Hematopoietic multipotent progenitor cell (in vitro differentiated cells): ENCODE data around the gene MICALL2. TPM values are rescaled to one million over a fixed set of nuclear protein-coding genes. Genes with fewer than 3 reads are reported as not detected.

Experiments used
- DNase-seq, 3 donors: peaks; one replicate each; pipeline ENCODE4 v3.0.0-alpha.2; 2011 to 2015; ENCODE audit warnings: low read depth in 2 of 3, low spot score in 2 of 3
- total RNA-seq: library from RNA; depleted of rRNA; stranded (reverse); fragments of >200 nt; gene quantifications from one replicate; pipeline ENCODE4 v1.2.3, GENCODE V29; 2012

The MICALL2 gene
- total RNA-seq, 1 donor: 8.1 TPM

DNA sequence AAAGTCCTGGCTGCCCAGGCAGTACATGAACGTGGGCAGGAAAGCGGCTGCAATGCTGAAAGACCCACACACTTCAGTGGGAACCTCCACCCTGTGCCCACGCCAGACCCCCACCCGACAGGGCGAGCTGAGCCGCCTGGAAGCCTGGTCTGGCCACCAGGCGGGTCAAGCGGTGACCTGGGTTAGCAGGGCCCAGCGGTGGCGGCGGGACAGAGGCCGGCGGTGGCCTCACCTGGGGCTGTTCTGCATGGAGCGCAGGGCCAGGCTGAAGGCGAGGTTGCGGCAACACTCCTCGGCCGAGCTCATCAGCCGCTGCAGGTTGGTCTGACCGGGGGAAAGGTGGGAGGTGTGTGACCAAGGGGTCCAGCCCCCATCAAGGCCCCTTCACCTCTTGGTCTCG lies 11.6 kb upstream of the MICALL2 start:
- DNase-seq: no peak

DNA sequence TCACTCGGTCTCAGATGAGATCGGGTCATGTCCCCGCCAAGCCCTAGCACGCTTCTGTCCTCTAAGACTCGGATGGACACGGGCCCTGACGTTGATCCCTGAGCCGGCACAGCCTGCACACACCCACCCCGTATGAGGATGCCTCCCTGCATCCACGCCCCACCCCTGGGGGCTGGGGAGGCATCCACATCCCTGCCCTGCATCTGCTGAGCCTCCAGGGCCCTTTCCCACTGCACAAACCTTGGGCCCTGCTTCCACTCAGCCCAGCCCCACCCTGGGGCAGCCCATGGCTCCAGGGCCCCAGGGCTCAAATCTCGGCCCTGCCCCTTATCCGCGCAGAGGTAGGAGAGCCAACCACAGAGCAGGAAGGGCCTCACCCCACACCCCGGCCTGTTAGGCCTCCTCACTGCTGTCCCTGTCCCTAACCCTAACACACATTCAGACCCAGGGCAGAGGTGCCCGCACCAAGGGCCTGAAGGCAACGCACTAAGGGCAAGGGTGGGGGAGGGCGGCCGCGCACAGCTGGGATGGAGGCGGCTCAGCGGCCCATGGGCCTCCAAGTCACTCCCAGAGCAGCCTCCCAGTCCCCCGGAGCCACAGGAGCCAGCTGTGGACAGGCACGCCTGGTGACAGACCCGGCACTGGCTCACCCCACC lies 9.5 kb upstream of the MICALL2 start:
- DNase-seq: no peak

DNA sequence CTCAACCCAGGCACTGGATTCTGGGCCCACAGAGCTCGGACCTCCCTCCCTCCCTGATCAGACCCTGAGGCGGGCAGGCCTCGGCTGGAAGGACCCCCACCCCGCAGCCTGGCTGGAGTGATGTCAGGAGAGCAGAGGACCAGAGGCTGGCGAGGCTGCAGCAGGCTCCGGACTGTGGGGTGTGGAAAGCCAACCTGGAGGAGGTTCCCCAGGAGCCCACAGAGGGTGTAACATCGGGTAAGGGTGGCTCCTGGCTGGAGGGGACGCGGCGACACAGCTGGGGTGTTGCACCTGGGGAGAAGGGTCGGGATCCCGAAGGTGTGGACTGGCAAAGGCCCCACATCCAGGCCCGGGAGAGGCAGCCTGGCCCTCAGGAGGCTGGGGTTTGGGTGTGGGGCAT lies 8.9 kb upstream of the MICALL2 start:
- DNase-seq: no peak

DNA sequence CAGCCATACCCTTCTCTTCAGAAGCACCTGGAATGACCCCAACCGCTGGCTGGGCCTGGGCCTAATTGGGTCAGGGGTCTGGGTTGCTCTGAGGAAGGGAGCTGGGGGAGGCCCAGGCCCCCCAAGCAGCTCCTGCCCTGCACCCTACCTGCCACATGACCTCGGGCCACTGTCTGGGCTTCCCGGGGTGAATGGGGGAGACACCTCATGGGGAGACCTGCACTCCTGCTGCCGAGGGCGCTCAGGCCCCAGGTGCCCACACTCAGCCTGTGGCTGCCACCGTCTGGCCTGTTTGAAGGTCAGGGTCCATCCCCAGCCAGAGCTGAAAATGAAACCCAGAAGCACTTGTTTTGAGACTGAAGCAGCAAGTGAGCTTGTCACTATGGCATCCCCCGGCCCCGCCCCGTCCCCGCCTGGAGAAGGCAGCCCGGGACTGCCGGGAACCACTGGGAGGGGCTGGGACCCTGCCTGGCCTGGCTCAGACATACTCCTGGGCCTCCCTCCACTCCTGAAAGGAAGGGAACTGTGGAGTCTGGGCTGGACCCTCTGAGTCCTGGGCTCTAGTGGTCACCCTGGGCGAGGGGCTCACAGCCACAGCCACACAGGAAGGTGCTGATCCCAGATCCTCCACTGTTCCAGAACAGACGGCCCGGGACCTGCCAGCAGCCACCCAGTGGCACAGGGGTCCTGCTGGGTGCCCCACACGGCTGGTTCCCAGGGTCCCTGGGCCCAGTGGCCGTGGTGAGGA lies 7.4 kb upstream of the MICALL2 start:
- DNase-seq: no peak

DNA sequence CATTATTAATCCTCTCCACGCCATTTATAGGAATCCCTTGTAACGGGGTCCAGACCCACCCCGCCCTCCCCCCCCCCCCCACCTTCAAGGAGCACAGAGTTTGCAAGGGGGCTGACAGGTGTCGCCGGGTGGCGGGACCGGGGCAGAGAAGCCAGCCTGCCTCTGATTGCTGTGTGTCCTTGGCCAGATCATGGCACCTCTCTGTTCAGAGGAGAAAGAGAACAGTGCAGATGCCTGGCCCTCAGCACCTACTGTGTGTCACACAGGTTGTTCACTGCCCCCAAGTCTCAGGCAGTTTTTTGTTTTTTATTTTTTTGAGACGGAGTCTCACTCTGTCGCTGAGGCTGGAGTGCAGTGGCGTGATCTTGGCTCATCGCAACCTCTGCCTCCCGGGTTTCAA lies 5.4 kb upstream of the MICALL2 start:
- DNase-seq: no peak

DNA sequence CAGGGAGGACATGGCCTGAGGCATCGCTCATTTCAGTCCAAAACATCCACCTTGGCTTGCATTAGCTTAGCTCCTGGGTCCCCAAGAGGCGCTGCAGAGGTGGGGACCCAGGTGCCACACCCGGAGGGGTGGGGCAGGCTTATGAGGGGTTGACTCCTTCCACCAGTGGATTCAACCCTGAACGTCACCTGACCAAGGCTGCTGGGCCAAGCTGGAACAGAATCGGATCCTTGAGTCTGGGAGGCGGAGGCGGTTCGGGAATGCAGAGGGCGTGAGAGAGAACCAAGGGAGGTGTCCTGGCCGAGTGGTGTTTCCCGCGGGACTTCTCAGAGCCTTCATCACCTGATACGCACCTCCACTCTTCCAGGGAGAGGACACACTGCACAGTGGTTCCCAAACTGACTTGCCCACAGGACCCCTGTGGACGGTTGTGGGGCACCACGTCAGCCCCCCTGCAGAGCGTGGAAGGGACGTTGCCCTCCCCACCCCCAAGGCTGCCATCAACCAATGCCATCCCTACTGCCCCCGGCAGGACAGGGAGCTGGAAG lies 4.5 kb upstream of the MICALL2 start:
- no peak for DNase-seq

DNA sequence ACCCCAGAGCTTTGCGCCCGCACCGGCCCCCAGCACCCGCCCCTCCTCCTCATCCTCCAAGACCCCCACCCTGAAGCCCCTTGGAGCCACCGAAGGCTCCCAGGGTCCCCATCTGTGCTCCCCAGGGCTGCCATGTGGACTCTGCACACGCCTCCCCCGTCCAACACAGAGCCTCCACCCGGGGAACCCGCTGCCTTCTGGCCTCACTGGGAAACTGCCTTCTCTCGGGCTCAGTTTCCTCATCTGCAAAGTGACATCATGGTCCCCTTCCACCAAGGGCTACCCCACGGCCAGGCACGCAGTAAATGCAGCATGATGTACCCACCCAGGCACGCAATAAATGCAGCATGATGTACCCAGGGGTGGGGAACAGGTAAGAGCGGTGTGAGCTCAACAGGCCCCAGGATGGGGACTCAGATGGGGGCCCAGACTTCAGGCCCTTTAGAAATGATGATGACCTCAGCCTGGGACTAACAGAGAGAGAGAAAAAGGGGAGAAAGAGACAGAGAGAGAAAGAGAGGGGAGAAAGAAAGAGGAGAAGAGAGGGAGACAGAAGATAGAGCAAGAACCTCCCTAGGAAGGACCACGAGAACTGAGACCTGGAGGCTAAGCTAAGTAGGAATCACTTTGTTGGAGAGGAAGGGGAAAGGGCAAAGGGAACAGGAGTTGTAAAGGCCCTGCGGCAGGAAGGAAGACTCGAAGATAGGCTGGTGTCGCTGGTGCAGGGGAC lies 2.5 kb upstream of the MICALL2 start:
- DNase-seq: no peak

DNA sequence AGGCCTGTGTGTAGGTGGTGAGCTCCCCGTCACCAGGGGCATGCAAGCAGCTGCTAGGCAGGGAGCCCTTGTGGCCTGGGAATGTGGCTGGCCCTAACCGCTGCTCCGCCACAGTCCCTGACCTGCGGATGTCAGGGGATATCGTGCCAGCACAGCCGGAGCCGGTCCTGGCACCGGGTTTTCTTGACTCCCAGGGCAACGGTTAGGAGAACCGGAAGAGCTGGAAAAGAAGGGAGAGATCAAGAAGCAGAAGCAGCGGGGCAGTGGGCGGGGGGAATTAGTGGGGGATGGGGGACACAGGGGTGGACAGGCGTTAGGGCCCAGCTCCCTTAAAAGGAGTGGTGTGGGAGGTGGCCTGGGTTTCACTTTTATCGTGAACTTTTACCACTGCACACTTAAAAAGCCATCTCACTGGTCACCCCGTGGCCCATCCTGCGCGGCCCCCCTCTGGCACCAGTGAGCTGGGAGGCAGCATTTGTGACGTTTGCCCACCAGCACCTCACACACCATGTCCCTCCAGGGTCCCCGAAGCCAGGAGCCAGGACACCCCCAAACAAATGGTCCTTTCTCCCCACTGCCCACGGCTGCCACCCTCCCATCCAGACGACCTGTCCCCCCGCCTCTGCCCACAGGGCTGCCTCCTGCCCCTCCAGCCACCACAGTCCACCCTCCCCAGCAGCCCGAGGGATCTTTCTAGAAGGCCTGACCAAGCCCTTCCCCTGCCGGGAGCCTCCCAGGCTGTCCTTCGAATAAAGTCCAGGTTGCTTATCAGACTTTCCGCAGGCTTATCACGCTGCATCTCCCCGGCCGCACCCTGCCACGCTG lies 1.8 kb upstream of the MICALL2 start:
- peak in 2 of 3 donors; percentile 50 to 65 for DNase-seq

DNA sequence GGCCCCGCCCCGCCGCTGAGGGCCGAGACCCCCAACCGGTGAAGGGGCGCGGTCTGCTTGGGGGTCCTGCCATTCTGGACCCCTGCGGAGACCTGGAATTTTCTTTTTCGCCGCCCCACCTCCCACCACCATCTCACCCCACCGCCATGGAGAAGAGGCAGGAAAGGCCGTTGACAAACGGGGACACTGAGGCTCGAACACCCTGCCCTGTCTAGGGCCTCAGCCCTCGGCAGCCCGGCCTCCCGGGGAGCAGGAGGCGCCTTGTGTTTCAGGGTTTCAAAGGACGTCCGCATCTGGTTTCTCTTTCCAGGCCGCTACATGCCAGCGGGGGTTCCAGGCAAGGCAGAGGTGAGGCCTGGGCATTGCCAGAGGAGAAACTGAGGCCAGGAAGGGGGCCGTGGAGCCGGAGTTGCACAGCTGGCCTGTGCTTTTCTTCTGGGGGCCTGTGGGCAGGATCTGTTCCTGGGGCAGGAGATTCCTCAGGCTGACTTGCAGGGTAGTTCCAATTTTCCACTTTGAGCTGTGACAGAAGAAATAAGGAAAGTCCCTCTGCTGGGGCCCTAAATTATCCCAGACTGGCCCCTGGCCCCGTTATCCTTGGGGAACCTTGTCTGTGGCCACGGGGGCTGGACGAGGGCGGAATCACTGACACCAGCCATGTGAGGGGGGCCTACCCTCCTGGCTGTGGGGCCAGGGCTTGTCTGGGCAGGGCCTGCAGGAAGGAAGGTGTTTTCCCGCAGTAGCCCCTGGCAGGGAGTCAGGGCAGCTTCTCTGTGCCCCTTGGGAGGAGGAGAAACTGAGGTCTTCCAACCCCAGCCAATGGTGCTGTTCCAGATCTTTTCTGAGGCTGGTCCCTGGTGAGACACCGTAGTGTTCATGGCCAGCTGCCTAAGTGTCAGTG lies 900 bp upstream of the MICALL2 start:
- peak in 2 of 3 donors; percentile 26 to 35 for DNase-seq

DNA sequence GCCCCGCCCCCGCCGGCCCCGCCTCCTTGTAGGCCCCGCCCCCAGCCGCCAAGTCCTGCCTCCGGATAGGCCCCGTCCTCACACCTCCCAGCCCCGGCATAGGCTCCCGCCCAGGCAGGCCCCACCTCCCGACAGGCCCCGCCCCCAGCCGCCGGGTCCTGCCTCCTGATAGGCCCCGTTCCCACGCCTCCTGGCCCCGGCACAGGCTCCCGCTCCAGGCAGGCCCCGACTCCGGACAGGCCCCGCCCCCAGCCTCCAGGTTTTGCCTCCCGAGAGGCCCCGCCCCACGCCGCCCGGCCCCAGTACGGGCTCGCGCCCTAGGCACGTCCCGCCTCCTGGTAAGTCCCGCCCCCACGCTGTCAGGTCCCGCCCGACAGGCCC lies 232 bp upstream of the MICALL2 start:
- peak; percentile 90 to 99 (median 98) for DNase-seq

DNA sequence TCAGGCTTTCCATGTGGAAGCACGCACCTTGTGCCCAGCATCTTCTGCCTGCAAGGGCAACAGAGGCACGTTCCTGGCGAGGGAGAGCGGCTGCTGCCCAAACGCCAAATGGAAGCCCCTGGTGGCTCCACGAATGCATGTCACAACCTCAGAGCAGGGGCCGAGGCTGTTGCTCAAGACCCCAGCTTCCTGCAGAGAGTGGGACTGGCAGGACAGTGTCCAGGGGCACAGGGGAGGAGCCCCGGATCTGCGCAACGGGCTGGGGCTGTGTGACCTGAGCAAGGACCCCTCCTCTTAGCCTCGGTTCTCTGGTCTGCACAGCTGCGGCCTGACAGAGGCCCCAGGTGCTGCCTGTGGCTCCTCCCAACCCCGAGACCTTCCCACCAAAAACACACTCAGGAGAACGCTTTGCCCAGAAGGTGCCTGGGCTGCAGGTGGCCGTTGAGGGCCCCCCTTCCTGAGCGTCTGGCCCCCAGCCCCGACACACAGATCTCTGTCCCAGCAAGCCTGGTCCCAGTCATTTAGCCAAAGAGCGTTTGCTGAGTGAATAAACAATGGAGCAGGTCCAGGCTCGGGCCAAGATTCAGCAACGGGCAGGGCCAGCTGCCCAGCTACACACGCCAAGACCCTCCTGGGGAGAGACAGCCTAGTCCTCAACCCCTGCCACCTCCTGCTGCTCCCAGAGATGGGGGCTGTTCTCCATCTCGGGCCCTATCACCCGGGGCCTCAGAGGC lies 1.2 kb downstream of the MICALL2 start:
- DNase-seq: no peak

DNA sequence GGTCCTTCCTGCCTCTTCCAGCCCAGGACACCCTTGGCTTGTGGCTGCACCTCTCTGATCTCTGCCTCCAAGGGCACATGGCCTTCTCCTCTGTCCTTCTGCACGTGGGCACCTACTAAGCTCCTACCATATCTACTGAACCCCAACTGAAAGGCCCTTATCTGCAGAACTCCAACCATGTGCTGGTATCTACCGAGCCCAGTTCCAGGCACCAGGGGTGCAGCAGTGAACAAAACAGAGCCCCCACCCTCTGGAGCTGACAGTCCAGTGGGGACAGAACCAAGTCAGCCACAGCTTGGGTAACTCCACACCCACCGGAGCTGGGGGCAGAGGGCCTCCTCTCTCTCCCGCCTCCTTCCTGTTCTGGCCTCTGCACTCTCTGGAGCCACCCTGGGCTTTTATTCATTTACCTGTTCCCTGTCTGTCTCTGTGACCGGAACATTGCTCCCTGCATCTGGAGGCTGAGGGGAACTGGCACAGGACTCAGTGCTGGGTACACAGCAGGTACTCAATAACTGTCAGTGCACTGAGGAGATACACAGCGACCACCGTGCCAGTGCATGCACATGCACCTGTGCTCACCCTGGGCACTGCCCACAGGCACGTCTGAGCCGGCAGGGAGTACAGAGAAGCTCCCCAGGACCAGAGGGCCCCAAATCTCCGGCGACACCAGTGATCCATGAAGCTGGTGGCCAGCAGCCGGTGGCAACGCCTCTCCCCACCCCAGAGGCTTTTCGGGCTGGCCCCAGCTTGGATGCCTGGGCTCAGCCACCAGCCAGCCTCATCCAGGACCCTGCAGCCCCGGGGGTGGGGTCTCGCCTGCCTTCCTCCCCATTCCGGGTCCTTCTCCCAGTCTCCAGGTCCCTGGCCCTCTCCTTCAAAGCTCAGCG lies 2.0 kb downstream of the MICALL2 start:
- DNase-seq: no peak

DNA sequence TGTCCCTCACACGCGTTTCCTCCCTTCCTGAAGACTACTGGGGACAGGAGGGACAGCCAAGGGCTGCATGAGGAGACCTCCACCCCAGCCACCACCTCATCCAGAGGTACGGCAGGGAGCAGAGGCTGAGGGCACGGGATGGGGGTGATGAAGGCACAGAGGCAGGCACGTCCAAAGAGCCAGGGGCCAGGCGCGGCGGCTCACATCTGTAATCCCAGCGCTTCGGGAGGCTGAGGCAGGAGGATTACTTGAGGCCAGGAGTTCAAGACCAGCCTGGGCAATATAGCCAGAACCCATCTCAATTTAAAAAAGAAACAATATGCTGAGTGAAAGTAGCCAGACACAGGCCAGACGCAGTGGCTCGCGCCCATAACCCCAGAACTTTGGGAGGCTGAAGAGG lies 3.3 kb downstream of the MICALL2 start:
- DNase-seq: no peak

DNA sequence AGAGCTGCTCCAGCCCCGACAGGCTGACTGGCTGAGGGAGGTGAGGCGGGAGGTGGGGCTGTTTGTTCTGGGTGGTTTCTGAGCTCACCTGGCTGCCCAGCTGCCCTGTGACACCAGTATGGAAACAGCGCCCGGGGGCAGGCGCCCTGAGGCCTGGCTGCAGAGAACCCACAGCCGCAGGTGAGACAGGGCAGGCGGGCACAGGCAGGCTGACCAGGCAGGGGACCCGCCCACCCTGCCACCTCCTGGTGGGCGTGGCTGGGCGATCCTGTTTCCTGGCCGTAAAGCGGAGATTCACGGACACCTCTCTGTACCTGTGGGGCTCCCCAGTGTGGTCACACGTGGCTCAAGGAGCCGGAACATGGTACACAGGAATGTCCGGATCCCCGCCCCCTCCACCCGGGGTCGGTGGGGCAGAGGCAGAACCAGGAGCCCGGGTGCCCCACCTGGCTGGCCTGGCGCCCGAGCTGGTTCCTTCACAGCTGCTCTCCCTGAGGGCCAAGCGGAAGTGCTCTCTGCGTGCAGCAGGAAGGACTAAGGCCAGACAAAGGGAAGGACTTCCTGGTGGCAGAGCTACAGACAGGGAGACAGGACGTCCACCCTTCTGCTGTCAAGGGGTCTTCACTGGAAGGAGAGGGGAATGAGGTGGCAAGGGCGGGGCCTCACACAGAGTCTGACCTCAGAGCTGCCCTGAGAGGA lies 3.9 kb downstream of the MICALL2 start:
- DNase-seq: no peak

DNA sequence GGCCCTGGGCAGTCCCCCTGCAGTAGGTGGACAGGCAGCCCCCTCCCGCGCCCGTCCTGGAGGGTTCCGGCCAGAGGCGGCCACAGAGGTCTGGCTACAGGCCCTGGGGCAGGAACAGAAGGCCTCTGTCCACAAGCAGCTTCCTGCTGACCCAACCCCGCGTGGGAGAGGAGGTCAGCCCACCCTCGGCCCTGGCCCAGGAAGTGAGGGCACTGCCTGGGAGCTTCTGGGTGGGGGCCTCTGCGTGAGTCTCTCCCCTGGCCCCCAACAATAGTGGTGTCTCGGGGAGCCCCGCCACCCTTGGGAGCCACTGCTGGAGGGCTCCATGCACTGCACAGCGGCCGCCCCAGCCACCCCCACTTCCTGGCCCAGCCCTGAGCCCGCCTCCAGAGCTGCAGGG lies 4.7 kb downstream of the MICALL2 start:
- DNase-seq: no peak

DNA sequence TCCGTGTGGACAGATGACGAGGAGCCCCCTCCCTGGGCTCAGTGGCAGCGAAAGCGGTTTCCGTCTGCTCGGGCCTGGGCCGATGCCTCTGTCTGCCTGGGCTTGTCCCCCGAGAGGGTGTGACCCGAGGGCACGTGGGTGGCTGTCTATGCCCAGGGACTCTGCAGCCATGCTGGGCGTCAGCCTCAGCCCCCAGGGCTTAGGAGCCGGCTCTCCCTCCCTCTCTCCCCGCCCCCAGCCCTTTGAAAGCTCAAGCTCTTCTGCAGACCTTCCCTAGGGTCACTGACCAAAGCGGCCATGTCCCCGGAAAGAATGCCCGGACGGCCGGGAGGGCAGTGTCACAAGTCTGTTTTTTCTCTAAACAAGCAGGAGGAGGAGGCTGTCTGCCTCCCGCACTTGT lies 7.1 kb downstream of the MICALL2 start:
- DNase-seq: no peak

DNA sequence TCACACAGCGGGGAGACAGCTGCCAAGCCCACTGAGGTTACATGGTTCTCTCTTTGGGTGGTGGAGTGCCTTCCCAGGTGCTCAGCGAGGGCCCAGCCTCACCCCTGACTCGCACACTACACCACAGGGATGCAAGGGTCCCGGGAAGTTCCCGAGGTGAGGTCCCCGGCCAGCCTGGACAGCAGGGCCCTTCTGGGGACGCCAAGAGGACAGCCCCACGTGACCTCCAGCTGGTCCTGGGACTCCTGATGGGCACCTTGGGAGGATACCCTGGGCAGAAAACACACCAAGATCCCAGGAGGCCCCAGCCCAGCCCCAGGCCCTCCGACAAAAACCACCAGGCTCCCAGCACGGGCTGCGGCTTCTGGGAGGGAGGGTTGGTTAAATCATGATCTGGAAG lies 8.3 kb downstream of the MICALL2 start:
- DNase-seq: no peak
